OCI-LY3 (cell line): ENCODE results near the gene EEA1.

Experiments
- H2AFZ ChIP-seq: fragments of 200-600, 300-600 bp; shearing (Covaris generic); 2 replicates; pipeline ENCODE4 v1.6.0; 2014; ENCODE audit warnings: antibody characterized with exemption, low read depth, low read length
- H3K27ac ChIP-seq: fragments of 200-600, 300-600 bp; sonication (generic); 2 replicates; pipeline ENCODE4 v1.5.1; 2014; ENCODE audit warnings: mild to moderate bottlenecking, low read length, moderate library complexity, mixed read lengths
- H3K27me3 ChIP-seq: fragments of 200-600, 300-600 bp; sonication (generic); 2 replicates; pipeline ENCODE4 v1.6.1; 2014; ENCODE audit warnings: low read depth, low read length, mixed read lengths
- H3K36me3 ChIP-seq: fragments of 200-600, 300-600 bp; sonication (generic); replicated peaks from 2 replicates; pipeline ENCODE3; 2014; ENCODE audit warnings: low read depth, low read length, mixed read lengths
- H3K4me1 ChIP-seq: fragments of 300-600, 200-600 bp; sonication (generic); 2 replicates; pipeline ENCODE4 v1.6.1; 2014; ENCODE audit warnings: low read length, mixed read lengths
- H3K4me2 ChIP-seq: fragments of 200-600, 300-600 bp; sonication (generic); 2 replicates; pipeline ENCODE4 v1.6.1; 2014; ENCODE audit warnings: low read length, mixed read lengths
- H3K4me3 ChIP-seq: fragments of 300-600, 200-600 bp; sonication (generic); 2 replicates; pipeline ENCODE4 v1.5.1; 2014; ENCODE audit warnings: antibody characterized with exemption, mild to moderate bottlenecking, low read length, moderate library complexity
- H3K79me2 ChIP-seq: fragments of 300-600, 200-600 bp; shearing (Covaris generic); 2 replicates; pipeline ENCODE4 v1.6.1; 2014; ENCODE audit warnings: mild to moderate bottlenecking, low read length, mixed read lengths
- H3K9ac ChIP-seq: fragments of 300-600, 200-600 bp; shearing (Covaris generic); 2 replicates; pipeline ENCODE4 v1.6.0; 2014; ENCODE audit warnings: mild to moderate bottlenecking, low read length, moderate library complexity
- H3K9me3 ChIP-seq: fragments of 200-600, 300-600 bp; shearing (Covaris generic); 2 replicates; pipeline ENCODE4 v1.6.1; 2014; ENCODE audit warnings: low read length, mixed read lengths; ENCODE audit not compliant: insufficient read depth
- H4K20me1 ChIP-seq: fragments of 200-600, 300-600 bp; sonication (generic); 2 replicates; pipeline ENCODE4 v1.6.1; 2016; ENCODE audit warnings: low read length, mixed read lengths; ENCODE audit not compliant: insufficient read depth
- EZH2phosphoT487 ChIP-seq: fragments of 200-600 bp; shearing (Covaris generic); IDR thresholded peaks from 2 replicates; pipeline ENCODE4 v1.6.1; 2018; ENCODE audit warnings: antibody characterized with exemption, mixed run types, low read depth
- TF ChIP-seq, protein P1 (sequence below): fragments of 200-600, 300-600 bp; sonication (generic); IDR thresholded peaks from 2 replicates; pipeline ENCODE4 v1.5.1; 2014; ENCODE audit warnings: antibody characterized with exemption, low read length, low read depth

EEA1 gene

GRCh38 chr12:92821142-92821541, 108.0 kb downstream of the EEA1 start:
- H3K4me1 ChIP-seq, result no peaks in the 10 kb centered on the region
- TF ChIP-seq, protein P1, sequence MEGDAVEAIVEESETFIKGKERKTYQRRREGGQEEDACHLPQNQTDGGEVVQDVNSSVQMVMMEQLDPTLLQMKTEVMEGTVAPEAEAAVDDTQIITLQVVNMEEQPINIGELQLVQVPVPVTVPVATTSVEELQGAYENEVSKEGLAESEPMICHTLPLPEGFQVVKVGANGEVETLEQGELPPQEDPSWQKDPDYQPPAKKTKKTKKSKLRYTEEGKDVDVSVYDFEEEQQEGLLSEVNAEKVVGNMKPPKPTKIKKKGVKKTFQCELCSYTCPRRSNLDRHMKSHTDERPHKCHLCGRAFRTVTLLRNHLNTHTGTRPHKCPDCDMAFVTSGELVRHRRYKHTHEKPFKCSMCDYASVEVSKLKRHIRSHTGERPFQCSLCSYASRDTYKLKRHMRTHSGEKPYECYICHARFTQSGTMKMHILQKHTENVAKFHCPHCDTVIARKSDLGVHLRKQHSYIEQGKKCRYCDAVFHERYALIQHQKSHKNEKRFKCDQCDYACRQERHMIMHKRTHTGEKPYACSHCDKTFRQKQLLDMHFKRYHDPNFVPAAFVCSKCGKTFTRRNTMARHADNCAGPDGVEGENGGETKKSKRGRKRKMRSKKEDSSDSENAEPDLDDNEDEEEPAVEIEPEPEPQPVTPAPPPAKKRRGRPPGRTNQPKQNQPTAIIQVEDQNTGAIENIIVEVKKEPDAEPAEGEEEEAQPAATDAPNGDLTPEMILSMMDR, result no peak
- TF ChIP-seq EZH2phosphoT487, result no peak
- no peak overlapping the region for H3K9ac ChIP-seq
- H3K4me3 ChIP-seq, result no peak overlapping the region
- peaks cover 2% of the 10 kb centered on the region for H3K36me3 ChIP-seq
- no peaks in the 10 kb centered on the region for H3K9me3 ChIP-seq
- no peak overlapping the region for H3K4me2 ChIP-seq
- H4K20me1 ChIP-seq, result no peaks in the 10 kb centered on the region
- no peaks in the 10 kb centered on the region for H3K27me3 ChIP-seq
- no peak overlapping the region for H2AFZ ChIP-seq
- H3K27ac ChIP-seq, result no peak overlapping the region
- H3K79me2 ChIP-seq, result no peaks in the 10 kb centered on the region

GRCh38 chr12:92814584-92814983, 114.5 kb downstream of the EEA1 start:
- peaks cover 14% of the 10 kb centered on the region for H3K36me3 ChIP-seq
- H3K4me3 ChIP-seq, result no peak overlapping the region
- TF ChIP-seq, protein P1, result no peak
- TF ChIP-seq EZH2phosphoT487, result no peak
- H3K9me3 ChIP-seq, result no peaks in the 10 kb centered on the region
- H4K20me1 ChIP-seq, result no peaks in the 10 kb centered on the region
- no peaks in the 10 kb centered on the region for H3K79me2 ChIP-seq
- no peaks in the 10 kb centered on the region for H3K27me3 ChIP-seq
- H3K4me2 ChIP-seq, result no peak overlapping the region
- H3K4me1 ChIP-seq, result peaks cover 28% of the 10 kb centered on the region
- H3K27ac ChIP-seq, result no peak overlapping the region
- H3K9ac ChIP-seq, result no peak overlapping the region
- H2AFZ ChIP-seq, result no peak overlapping the region

- Histone ChIP-seq H3K4me3 (peak overlapping the region; percentile 27), H3K27me3 (no peaks in the 10 kb centered on the region), H2AFZ (no peak overlapping the region), H3K9me3 (no peaks in the 10 kb centered on the region), H4K20me1 (no peaks in the 10 kb centered on the region), H3K79me2 (no peaks in the 10 kb centered on the region), H3K36me3 (peaks cover 33% of the 10 kb centered on the region), H3K27ac (peak overlapping the region; percentile 64), H3K4me2 (peak overlapping the region; percentile 51), H3K4me1 (peaks cover 29% of the 10 kb centered on the region), H3K9ac (peak overlapping the region; percentile 22; the same call in 1 of the 2 replicates)
- TF ChIP-seq, protein P1, result no peak
- 0 out of 2 replicates have a peak, but pooled peaks have one; percentile 50 for TF ChIP-seq EZH2phosphoT487
Measured at GRCh38 chr12:92810370-92810769, 118.7 kb downstream of the EEA1 start.

DNA sequence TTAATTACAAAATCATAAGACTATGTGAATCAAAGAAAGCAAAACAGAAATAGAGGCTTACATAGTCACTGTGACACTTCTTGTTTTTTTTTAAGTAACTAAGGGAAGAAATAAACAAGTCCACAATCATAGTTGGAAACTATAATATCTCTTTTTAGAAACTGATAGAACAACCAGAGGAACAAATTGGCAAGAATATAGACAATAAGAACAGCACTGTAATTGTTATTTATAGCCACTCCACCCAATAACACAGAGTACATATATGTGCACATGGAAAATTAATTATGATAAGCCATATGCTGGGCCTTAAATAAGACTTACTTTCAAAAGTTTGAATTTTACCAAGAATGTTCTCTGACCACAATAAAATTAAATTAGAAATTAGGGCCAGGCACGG, 125.2 kb downstream of the EEA1 start:
- H3K9me3 ChIP-seq, result no peaks in the 10 kb centered on the region
- no peak overlapping the region for H3K27ac ChIP-seq
- no peak overlapping the region for H2AFZ ChIP-seq
- no peaks in the 10 kb centered on the region for H4K20me1 ChIP-seq
- TF ChIP-seq EZH2phosphoT487, result no peak
- TF ChIP-seq, protein P1, result no peak
- no peak overlapping the region for H3K4me3 ChIP-seq
- H3K27me3 ChIP-seq, result no peaks in the 10 kb centered on the region
- H3K4me1 ChIP-seq, result no peaks in the 10 kb centered on the region
- H3K9ac ChIP-seq, result no peak overlapping the region
- no peaks in the 10 kb centered on the region for H3K79me2 ChIP-seq
- H3K36me3 ChIP-seq, result peaks cover 34% of the 10 kb centered on the region
- H3K4me2 ChIP-seq, result no peak overlapping the region
